Measurements from ENCODE around the gene SLC7A14. TPM values are rescaled to one million over a fixed set of nuclear protein-coding genes. Genes with fewer than 3 reads are reported as not detected.

SLC7A14 gene
- total RNA-seq, 1 experiment from 2014 or later = 2.6 TPM

- Histone ChIP-seq H3K36me3 (replicated peaks; ENCODE audit: control insufficient read depth, insufficient read depth, low read length) (no peaks in the 10 kb centered on the region), H3K27me3 (ENCODE audit: control insufficient read depth, insufficient read depth, low read length) (no peaks in the 10 kb centered on the region), H3K4me3 (ENCODE audit: insufficient read depth, low read depth, low read length) (no peak overlapping the region)
- no peak for DNase-seq
Observed at GRCh38 chr3:170488802-170489201, 97.1 kb downstream of the SLC7A14 start.

DNA sequence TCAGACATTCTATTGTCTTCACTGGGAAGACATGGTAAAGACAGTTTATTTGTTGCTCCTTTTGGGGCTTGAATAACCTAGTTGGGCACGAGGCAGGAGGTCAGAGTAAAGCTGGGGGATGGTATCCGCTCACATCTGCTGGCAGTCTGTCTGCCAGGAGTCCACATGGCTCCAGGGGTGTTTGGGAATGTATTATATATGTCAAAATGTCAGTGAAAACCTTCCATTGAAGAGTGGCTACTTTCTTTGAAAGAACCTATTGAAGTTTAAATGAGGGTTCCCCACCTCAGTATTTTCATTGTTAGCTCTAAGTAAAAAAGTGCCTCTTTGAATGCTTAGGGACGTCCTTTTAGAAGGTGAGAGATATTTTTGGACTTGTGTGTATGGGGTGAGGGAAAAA lies 98.8 kb downstream of the SLC7A14 start:
- H3K36me3 ChIP-seq (replicated peaks; ENCODE audit: control insufficient read depth, insufficient read depth, low read length) = no peaks in the 10 kb centered on the region
- H3K4me3 ChIP-seq (ENCODE audit: insufficient read depth, low read depth, low read length) = no peak overlapping the region
- no peaks in the 10 kb centered on the region for H3K27me3 ChIP-seq (ENCODE audit: control insufficient read depth, insufficient read depth, low read length)
- DNase-seq = no peak

DNA sequence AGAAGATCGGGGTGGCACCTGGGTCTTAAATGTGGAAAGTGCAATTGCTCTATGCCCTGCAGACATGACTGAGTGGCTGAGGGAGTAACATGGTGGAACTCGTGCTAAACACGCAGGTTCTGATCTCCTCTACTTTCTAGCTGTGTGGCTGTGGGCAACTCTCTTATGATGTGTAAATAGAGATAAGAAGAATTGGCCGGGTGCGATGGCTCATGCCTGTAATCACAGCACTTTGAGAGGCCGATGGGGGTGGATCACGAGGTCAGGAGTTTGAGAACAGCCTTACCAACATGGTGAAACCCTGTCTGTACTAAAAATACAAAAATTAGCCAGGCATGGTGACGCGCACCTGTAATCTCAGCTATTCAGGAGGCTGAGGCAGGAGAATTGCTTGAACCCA lies 99.5 kb downstream of the SLC7A14 start:
- Histone ChIP-seq H3K27me3 (ENCODE audit: control insufficient read depth, insufficient read depth, low read length) (no peaks in the 10 kb centered on the region), H3K36me3 (replicated peaks; ENCODE audit: control insufficient read depth, insufficient read depth, low read length) (no peaks in the 10 kb centered on the region), H3K4me3 (ENCODE audit: insufficient read depth, low read depth, low read length) (no peak overlapping the region)
- DNase-seq = no peak

DNA sequence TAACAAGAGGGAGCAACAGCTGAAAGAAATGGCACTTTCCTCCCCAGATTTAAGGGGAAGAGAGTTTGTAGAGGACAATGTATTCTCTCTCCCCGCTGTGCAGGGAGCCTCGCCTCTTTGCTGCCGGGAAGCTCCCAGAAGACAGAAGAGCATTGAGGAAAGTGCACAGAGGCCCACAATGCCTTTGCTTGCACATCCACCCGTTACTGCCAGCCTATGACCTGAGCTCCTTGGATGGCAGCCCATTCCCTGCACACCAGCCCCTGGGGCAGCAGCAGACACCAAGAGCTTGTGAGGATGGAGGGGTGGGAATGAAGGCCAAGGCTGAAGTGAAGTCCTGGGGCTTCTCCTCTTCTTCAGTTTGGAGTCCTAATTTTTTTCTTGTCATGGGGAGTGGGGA lies 100.2 kb downstream of the SLC7A14 start:
- no peaks in the 10 kb centered on the region for H3K27me3 ChIP-seq (ENCODE audit: control insufficient read depth, insufficient read depth, low read length)
- DNase-seq = no peak
- H3K4me3 ChIP-seq (ENCODE audit: insufficient read depth, low read depth, low read length) = no peak overlapping the region
- H3K36me3 ChIP-seq (replicated peaks; ENCODE audit: control insufficient read depth, insufficient read depth, low read length) = no peaks in the 10 kb centered on the region

GRCh38 chr3:170485294-170485693 lies 100.6 kb downstream of the SLC7A14 start:
- no peak for DNase-seq
- no peak overlapping the region for H3K4me3 ChIP-seq (ENCODE audit: insufficient read depth, low read depth, low read length)

DNA sequence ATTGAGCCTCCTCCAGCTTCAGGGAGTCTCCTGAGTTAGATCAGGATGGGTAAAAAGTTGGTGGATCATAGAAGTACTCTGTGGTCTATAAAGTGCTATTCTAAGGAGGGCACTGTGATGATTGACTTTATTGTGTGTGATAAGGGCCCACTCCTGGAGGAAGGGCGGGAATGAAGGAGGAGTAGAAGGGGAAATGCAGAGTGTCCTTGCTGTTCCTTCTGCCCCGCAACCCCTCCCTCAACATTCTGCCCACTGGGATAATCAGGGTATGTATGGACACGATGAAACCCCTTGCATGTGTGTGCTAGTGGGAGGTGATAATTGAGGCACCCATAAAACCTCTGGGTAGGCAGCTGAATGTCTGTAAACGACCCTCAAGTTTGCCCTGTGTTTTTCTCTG lies 101.0 kb downstream of the SLC7A14 start:
- Histone ChIP-seq H3K4me3 (ENCODE audit: insufficient read depth, low read depth, low read length) (no peak overlapping the region), H3K36me3 (replicated peaks; ENCODE audit: control insufficient read depth, insufficient read depth, low read length) (no peaks in the 10 kb centered on the region), H3K27me3 (ENCODE audit: control insufficient read depth, insufficient read depth, low read length) (no peaks in the 10 kb centered on the region)
- DNase-seq = no peak

More at GRCh38 chr3:170485294-170485693, 100.6 kb downstream of the SLC7A14 start:
- no peaks in the 10 kb centered on the region for H3K36me3 ChIP-seq (replicated peaks; ENCODE audit: control insufficient read depth, insufficient read depth, low read length)
- H3K27me3 ChIP-seq (ENCODE audit: control insufficient read depth, insufficient read depth, low read length) = no peaks in the 10 kb centered on the region

GRCh38 chr3:170483485-170484262 lies 102.2 kb downstream of the SLC7A14 start:
- Histone ChIP-seq H3K27me3 (ENCODE audit: control insufficient read depth, insufficient read depth, low read length) (no peaks in the 10 kb centered on the region), H3K36me3 (replicated peaks; ENCODE audit: control insufficient read depth, insufficient read depth, low read length) (no peaks in the 10 kb centered on the region), H3K4me3 (ENCODE audit: insufficient read depth, low read depth, low read length) (no peak overlapping the region)
- peak; percentile 43 for DNase-seq

GRCh38 chr3:170482199-170482598 lies 103.7 kb downstream of the SLC7A14 start:
- no peak for DNase-seq
- H3K36me3 ChIP-seq (replicated peaks; ENCODE audit: control insufficient read depth, insufficient read depth, low read length) = no peaks in the 10 kb centered on the region
- H3K4me3 ChIP-seq (ENCODE audit: insufficient read depth, low read depth, low read length) = no peak overlapping the region
- H3K27me3 ChIP-seq (ENCODE audit: control insufficient read depth, insufficient read depth, low read length) = no peaks in the 10 kb centered on the region

GRCh38 chr3:170480111-170480510 lies 105.8 kb downstream of the SLC7A14 start:
- Histone ChIP-seq H3K36me3 (replicated peaks; ENCODE audit: control insufficient read depth, insufficient read depth, low read length) (no peaks in the 10 kb centered on the region), H3K4me3 (ENCODE audit: insufficient read depth, low read depth, low read length) (no peak overlapping the region), H3K27me3 (ENCODE audit: control insufficient read depth, insufficient read depth, low read length) (no peaks in the 10 kb centered on the region)
- DNase-seq = no peak

GRCh38 chr3:170477395-170477794 lies 108.5 kb downstream of the SLC7A14 start:
- H3K27me3 ChIP-seq (ENCODE audit: control insufficient read depth, insufficient read depth, low read length) = no peaks in the 10 kb centered on the region
- H3K4me3 ChIP-seq (ENCODE audit: insufficient read depth, low read depth, low read length) = no peak overlapping the region
- H3K36me3 ChIP-seq (replicated peaks; ENCODE audit: control insufficient read depth, insufficient read depth, low read length) = no peaks in the 10 kb centered on the region
- DNase-seq = no peak

GRCh38 chr3:170476291-170476690 lies 109.6 kb downstream of the SLC7A14 start:
- no peaks in the 10 kb centered on the region for H3K27me3 ChIP-seq (ENCODE audit: control insufficient read depth, insufficient read depth, low read length)
- DNase-seq = peak; percentile 47
- H3K36me3 ChIP-seq (replicated peaks; ENCODE audit: control insufficient read depth, insufficient read depth, low read length) = no peaks in the 10 kb centered on the region
- no peak overlapping the region for H3K4me3 ChIP-seq (ENCODE audit: insufficient read depth, low read depth, low read length)

GRCh38 chr3:170475092-170475685 lies 110.7 kb downstream of the SLC7A14 start:
- no peak for DNase-seq
- Histone ChIP-seq H3K36me3 (replicated peaks; ENCODE audit: control insufficient read depth, insufficient read depth, low read length) (no peaks in the 10 kb centered on the region), H3K27me3 (ENCODE audit: control insufficient read depth, insufficient read depth, low read length) (no peaks in the 10 kb centered on the region), H3K4me3 (ENCODE audit: insufficient read depth, low read depth, low read length) (no peak overlapping the region)

DNA sequence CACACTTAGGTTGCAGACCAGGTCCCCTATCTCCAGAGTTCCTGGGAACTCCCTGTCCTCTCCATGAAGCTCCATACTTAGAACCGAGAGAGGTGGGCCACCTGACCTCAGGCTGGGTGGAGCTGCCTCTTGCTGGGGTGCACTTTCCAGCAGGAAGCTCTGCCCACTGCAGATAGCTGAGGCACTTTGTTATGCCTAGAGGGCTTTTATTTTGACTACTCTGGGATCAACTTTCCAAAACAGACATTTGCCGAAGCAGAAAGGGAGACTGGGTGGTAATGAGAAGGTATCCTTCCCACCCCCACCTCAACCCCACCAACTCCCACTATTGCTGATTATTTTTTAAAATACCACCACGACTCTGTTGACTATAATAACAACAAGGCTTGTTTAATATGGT lies 112.5 kb downstream of the SLC7A14 start:
- no peak for DNase-seq
- no peak overlapping the region for H3K4me3 ChIP-seq (ENCODE audit: insufficient read depth, low read depth, low read length)
- no peaks in the 10 kb centered on the region for H3K27me3 ChIP-seq (ENCODE audit: control insufficient read depth, insufficient read depth, low read length)

DNA sequence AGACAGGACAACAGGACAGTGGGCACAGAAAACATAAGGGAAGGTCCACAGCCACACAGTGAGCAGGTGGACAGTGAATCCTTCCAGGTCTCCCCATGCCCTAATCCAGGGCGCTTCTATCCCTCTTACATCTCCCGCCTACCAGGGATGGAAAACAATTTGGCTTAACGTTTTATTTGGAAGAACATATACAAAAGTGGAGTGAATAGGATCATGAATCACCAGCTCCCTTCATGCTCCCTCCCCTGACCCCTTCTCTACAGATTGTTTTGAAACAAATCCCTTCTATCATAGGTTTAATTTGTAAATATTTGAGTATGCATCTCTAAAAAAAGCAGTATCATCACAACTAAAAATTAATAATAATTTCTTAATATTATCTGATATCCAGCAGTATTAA lies 114.7 kb downstream of the SLC7A14 start:
- Histone ChIP-seq H3K27me3 (ENCODE audit: control insufficient read depth, insufficient read depth, low read length) (no peaks in the 10 kb centered on the region), H3K36me3 (replicated peaks; ENCODE audit: control insufficient read depth, insufficient read depth, low read length) (no peaks in the 10 kb centered on the region), H3K4me3 (ENCODE audit: insufficient read depth, low read depth, low read length) (no peak overlapping the region)
- no peak for DNase-seq

More for the DNA sequence above, 112.5 kb downstream of the SLC7A14 start:
- H3K36me3 ChIP-seq (replicated peaks; ENCODE audit: control insufficient read depth, insufficient read depth, low read length) = no peaks in the 10 kb centered on the region
